ENCODE measurements around the gene SLC9A4.

DNA sequence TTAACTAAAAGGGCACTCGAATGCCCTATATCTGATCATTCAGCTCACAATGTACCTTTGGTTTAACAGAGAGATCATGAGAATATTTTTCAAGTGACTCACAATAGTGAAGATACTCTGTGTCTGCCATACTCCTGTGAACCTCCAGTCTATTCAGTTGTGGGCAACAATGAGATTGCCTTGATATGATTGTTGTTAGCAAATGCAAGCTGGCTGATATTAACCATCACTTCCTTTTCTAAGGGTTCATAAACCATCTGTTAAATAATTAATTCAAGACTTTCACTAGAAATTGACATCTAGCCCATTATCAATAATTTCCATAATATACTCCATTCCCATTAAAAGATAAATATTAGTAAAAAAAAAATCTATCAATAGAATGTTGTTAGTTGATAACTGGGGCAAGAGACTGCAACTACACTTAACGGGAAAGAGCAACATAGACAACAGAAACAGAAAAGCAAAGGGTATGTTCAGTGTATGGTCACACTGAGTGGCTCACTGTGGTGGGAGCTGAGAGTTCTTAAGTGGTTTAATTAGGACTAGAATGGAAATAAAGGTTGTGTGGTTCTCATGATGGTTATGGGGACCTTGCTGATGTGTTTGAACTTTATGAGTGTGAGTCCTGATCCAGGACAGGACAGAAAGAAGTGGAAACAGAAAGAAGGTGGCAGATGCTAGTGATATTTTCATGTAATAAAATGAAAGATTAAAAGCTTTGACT, 38.2 kb upstream of the SLC9A4 start:
- TF ChIP-seq CTCF (IDR thresholded peaks at IDR 0.05; ENCODE audit: insufficient read depth, low read length, poor library complexity, severe bottlenecking) (no peak), EZH2phosphoT487 (conservative IDR thresholded peaks at IDR 0.05; ENCODE audit: low read length) (no peak)

Data from SU-DHL-6 (cell line).